Aortic smooth muscle cell (primary cell): Measurements from ENCODE around the gene CNOT4. TPM values are rescaled to one million over a fixed set of nuclear protein-coding genes. Genes with fewer than 3 reads are reported as not detected.

Experiments
- total RNA-seq: library from RNA; depleted of rRNA; stranded (reverse); fragments of >200 nt; gene quantifications from 2 replicates; pipeline ENCODE4 v1.2.3, GENCODE V29; 2014

Gene CNOT4
- total RNA-seq, result 10.3 and 12.1 TPM in 2 replicates

GRCh38 chr7:135509839-135510591 lies at the start of gene CNOT4:
TSS of gene CNOT4 (minus strand) at chr7:135510102. CDS start at chr7:135438331, 71,771 bp downstream.

GRCh38 chr7:135557455-135558336 lies 47.8 kb upstream of the CNOT4 start, which contains the start of gene NUP205:
TSS of gene NUP205 (plus strand) at chr7:135557917. CDS start at chr7:135557945, 28 bp downstream.

Other genes starting within 250 kb of the CNOT4 start
- gene NUP205, start 47.8 kb upstream of the CNOT4 start, total RNA-seq, result 33.8 and 39.2 TPM in 2 replicates
- 15.7 and 21.9 TPM in 2 replicates for gene STMP1, start 152.4 kb upstream of the CNOT4 start, total RNA-seq
- 1.6 and 2.3 TPM in 2 replicates for gene SLC13A4, start 218.1 kb upstream of the CNOT4 start, total RNA-seq
- 69.9 and 78.5 TPM in 2 replicates for gene FAM180A, start 238.7 kb upstream of the CNOT4 start, total RNA-seq